ENCODE results near the gene PDE8A. TPM values are rescaled to one million over a fixed set of nuclear protein-coding genes. Genes with fewer than 3 reads are reported as not detected.

The PDE8A gene
- total and polyA plus RNA-seq, 2 donors (not counting 1 experiment from before 2014, with no cell fraction given): 17.4 to 51.1 TPM

DNA sequence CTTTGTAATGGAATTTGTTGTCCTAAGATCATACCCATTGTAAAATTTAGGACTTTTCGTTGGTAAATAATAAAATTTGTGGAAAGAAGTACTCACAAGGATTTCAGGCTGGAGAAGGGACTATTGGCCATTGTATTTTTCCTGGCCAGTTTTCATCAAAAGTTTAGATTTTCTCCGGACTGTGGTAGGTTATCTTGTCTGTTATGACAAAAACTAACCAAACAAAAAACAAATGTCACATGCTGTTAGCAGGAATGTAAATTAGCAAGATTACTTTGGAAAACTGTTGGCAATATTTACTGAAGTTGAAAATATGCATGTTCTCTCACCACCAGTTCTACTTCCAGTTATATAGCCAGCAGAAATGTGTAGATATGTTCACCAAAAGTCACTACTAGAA is 27.8 kb downstream of the PDE8A start:
- Histone ChIP-seq H3K9ac (ENCODE audit: low read length) (no peak overlapping the region), H3K36me3 (replicated peaks in 1 of 2; ENCODE audit: control extremely low read depth in 1 of 2, control insufficient read depth in 1 of 2, extremely low read depth in 1 of 2, insufficient read depth in 2 of 2, low read length in 1 of 2) (no peaks in the 10 kb centered on the region), H4K20me1 (ENCODE audit: control insufficient read depth, insufficient read depth, low read length, poor library complexity, severe bottlenecking) (peaks cover 1% of the 10 kb centered on the region), H3K9me3 (ENCODE audit: control extremely low read depth in 1 of 3, control insufficient read depth in 2 of 3, insufficient read depth in 1 of 3, low read length in 2 of 3) (no peaks in the 10 kb centered on the region), H3K4me3 (ENCODE audit: control extremely low read depth in 1 of 5, extremely low read depth in 1 of 5, insufficient read depth in 1 of 5, low read depth in 2 of 5, low read length in 4 of 5) (no peak overlapping the region), H3K79me2 (ENCODE audit: control insufficient read depth, insufficient read depth, low read length) (peaks cover 61% of the 10 kb centered on the region), H3K4me1 (ENCODE audit: control insufficient read depth in 2 of 2, insufficient read depth in 2 of 2, low read length in 2 of 2) (peaks cover 41 to 53% of the 10 kb centered on the region in 2 donors), H2AFZ (ENCODE audit: insufficient read depth, low read depth, low read length, poor library complexity, severe bottlenecking) (no peak overlapping the region), H3K4me2 (replicated peaks; ENCODE audit: low read depth, low read length, poor library complexity, severe bottlenecking) (peak overlapping the region; percentile 37), H3K27ac (ENCODE audit: low read length in 2 of 2) (peak overlapping the region in 1 of 2 donors; percentile 54), H3K27me3 (replicated peaks in 1 of 4; ENCODE audit: control extremely low read depth in 1 of 4, control insufficient read depth in 3 of 4, insufficient read depth in 4 of 4, low read length in 3 of 4) (no peaks in the 10 kb centered on the region)
- WGBS (ENCODE audit: insufficient coverage): no CpG with 5 or more reads among the region's 2 CpGs
- no peak for DNase-seq
- no peaks in the 10 kb centered on the region for H3K9me3 Mint-ChIP-seq (ENCODE audit: insufficient read depth)
- no peaks in the 10 kb centered on the region for H3K27me3 Mint-ChIP-seq
- H3K4me1 Mint-ChIP-seq: peaks cover 60% of the 10 kb centered on the region
- intact Hi-C loops (cut with micrococcal nuclease): no loop called here
- peak overlapping the region; percentile 12 for H3K27ac Mint-ChIP-seq
- POLR2A ChIA-PET: no interaction called here
- no peak overlapping the region for H3K4me3 Mint-ChIP-seq
- CTCF ChIA-PET: interaction anchor here (0.6 to 2.5 kb wide), 5 partner anchors 22 to 54 kb away, joined by 3 to 15 read pairs (median 10); no protein-coding TSS in a partner anchor
- no peak for ATAC-seq (ENCODE audit: low read depth)
- no peak for TF ChIP-seq EZH2 (IDR thresholded peaks at IDR 0.05; ENCODE audit: borderline replicate concordance, insufficient read depth, low read depth, low read length, poor library complexity, severe bottlenecking)
- TF ChIP-seq, protein P1, sequence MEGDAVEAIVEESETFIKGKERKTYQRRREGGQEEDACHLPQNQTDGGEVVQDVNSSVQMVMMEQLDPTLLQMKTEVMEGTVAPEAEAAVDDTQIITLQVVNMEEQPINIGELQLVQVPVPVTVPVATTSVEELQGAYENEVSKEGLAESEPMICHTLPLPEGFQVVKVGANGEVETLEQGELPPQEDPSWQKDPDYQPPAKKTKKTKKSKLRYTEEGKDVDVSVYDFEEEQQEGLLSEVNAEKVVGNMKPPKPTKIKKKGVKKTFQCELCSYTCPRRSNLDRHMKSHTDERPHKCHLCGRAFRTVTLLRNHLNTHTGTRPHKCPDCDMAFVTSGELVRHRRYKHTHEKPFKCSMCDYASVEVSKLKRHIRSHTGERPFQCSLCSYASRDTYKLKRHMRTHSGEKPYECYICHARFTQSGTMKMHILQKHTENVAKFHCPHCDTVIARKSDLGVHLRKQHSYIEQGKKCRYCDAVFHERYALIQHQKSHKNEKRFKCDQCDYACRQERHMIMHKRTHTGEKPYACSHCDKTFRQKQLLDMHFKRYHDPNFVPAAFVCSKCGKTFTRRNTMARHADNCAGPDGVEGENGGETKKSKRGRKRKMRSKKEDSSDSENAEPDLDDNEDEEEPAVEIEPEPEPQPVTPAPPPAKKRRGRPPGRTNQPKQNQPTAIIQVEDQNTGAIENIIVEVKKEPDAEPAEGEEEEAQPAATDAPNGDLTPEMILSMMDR (IDR thresholded peaks at IDR 0.05): no peak

DNA sequence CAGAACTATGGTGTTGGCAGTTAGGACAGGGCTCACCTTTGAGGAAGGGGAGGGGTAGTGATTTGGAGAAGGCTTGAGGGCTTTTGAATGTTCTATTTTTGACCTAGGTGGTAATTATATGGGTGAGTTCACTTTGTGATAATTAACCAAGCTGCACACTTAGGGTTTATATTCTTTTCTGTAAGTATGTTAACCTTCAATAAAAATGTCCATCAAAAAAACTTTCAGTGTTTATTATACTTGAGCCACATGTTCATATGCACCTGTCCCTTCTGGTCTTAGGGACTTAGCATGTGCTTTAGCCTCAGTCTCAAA is 28.4 kb downstream of the PDE8A start:
- Mint-ChIP-seq H3K27me3 (no peaks in the 10 kb centered on the region), H3K9me3 (ENCODE audit: insufficient read depth) (no peaks in the 10 kb centered on the region), H3K4me1 (peaks cover 61% of the 10 kb centered on the region), H3K4me3 (peak overlapping the region; percentile 11), H3K27ac (peak overlapping the region; percentile 12)
- Histone ChIP-seq H3K9me3 (ENCODE audit: control extremely low read depth in 1 of 3, control insufficient read depth in 2 of 3, insufficient read depth in 1 of 3, low read length in 2 of 3) (no peaks in the 10 kb centered on the region), H3K27ac (ENCODE audit: low read length in 2 of 2) (peak overlapping the region; percentile 44 to 54), H3K27me3 (replicated peaks in 1 of 4; ENCODE audit: control extremely low read depth in 1 of 4, control insufficient read depth in 3 of 4, insufficient read depth in 4 of 4, low read length in 3 of 4) (no peaks in the 10 kb centered on the region), H3K4me2 (replicated peaks; ENCODE audit: low read depth, low read length, poor library complexity, severe bottlenecking) (peak overlapping the region; percentile 37), H3K9ac (ENCODE audit: low read length) (no peak overlapping the region), H3K4me1 (ENCODE audit: control insufficient read depth in 2 of 2, insufficient read depth in 2 of 2, low read length in 2 of 2) (peaks cover 45 to 54% of the 10 kb centered on the region in 2 donors), H4K20me1 (ENCODE audit: control insufficient read depth, insufficient read depth, low read length, poor library complexity, severe bottlenecking) (no peaks in the 10 kb centered on the region), H2AFZ (ENCODE audit: insufficient read depth, low read depth, low read length, poor library complexity, severe bottlenecking) (peak overlapping the region; percentile 23), H3K36me3 (replicated peaks in 1 of 2; ENCODE audit: control extremely low read depth in 1 of 2, control insufficient read depth in 1 of 2, extremely low read depth in 1 of 2, insufficient read depth in 2 of 2, low read length in 1 of 2) (no peaks in the 10 kb centered on the region), H3K4me3 (ENCODE audit: control extremely low read depth in 1 of 5, extremely low read depth in 1 of 5, insufficient read depth in 1 of 5, low read depth in 2 of 5, low read length in 4 of 5) (no peak overlapping the region), H3K79me2 (ENCODE audit: control insufficient read depth, insufficient read depth, low read length) (peaks cover 62% of the 10 kb centered on the region)
- POLR2A ChIA-PET: no interaction called here
- no peak for DNase-seq
- ATAC-seq (ENCODE audit: low read depth): peak; percentile 32
- no peak for TF ChIP-seq EZH2 (IDR thresholded peaks at IDR 0.05; ENCODE audit: borderline replicate concordance, insufficient read depth, low read depth, low read length, poor library complexity, severe bottlenecking)
- TF ChIP-seq, protein P1 (IDR thresholded peaks at IDR 0.05): no peak
- intact Hi-C loops (cut with micrococcal nuclease): loop anchor here (1.0 to 5.0 kb wide), 5 partner anchors 29 to 422 kb away; partner anchors contain the start of gene PDE8A
- CTCF ChIA-PET: interaction anchor here (0.7 to 2.5 kb wide), 10 partner anchors 10 to 422 kb away, joined by 3 to 15 read pairs (median 6); no protein-coding TSS in a partner anchor

All from B cell (primary cell).